Trophoblast cell (in vitro differentiated cells and primary cell): Measurements from ENCODE around the gene SLC22A5.

Experiments
- DNase-seq, 2 donors: peaks; one replicate each; pipeline ENCODE4 v3.0.0-alpha.2; 2016
- H2AFZ ChIP-seq: 2 replicates; pipeline ENCODE4 v1.6.1; 2013; ENCODE audit warnings: low read length, moderate library complexity, mild to moderate bottlenecking; ENCODE audit not compliant: insufficient read depth, poor library complexity
- H2AK5ac ChIP-seq: 2 replicates; pipeline ENCODE4 v1.6.1; 2013; ENCODE audit warnings: mild to moderate bottlenecking, low read length
- H2BK120ac ChIP-seq: 2 replicates; pipeline ENCODE4 v1.6.1; 2013; ENCODE audit warnings: low read length, mild to moderate bottlenecking, moderate library complexity; ENCODE audit not compliant: insufficient read depth, poor library complexity
- H2BK12ac ChIP-seq: 2 replicates; pipeline ENCODE4 v1.6.1; 2013; ENCODE audit warnings: mild to moderate bottlenecking, low read length, moderate library complexity
- H2BK5ac ChIP-seq: 2 replicates; pipeline ENCODE4 v1.6.1; 2013; ENCODE audit warnings: low read length, low read depth, moderate library complexity, mild to moderate bottlenecking; ENCODE audit not compliant: poor library complexity
- H3K14ac ChIP-seq: 2 replicates; pipeline ENCODE4 v1.6.1; 2013; ENCODE audit warnings: mild to moderate bottlenecking, low read length
- H3K18ac ChIP-seq: 2 replicates; pipeline ENCODE4 v1.6.1; 2013; ENCODE audit warnings: mild to moderate bottlenecking, low read length
- H3K23ac ChIP-seq: 2 replicates; pipeline ENCODE4 v1.6.1; 2013; ENCODE audit warnings: low read length
- H3K27ac ChIP-seq: 2 replicates; pipeline ENCODE4 v1.5.1; 2013; ENCODE audit warnings: low read depth, mild to moderate bottlenecking, inconsistent platforms, low read length, moderate library complexity
- H3K27me3 ChIP-seq: 2 replicates; pipeline ENCODE4 v1.6.1; 2013; ENCODE audit warnings: inconsistent platforms, mild to moderate bottlenecking, low read length, moderate library complexity; ENCODE audit not compliant: insufficient read depth
- H3K36me3 ChIP-seq, 2 experiments: 1 replicate in 1 of 2; 2 replicates in 1 of 2; pipeline ENCODE4 v1.6.1; 2013; ENCODE audit warnings: low read length in 2 of 2, mild to moderate bottlenecking in 2 of 2, moderate library complexity in 1 of 2; ENCODE audit not compliant: insufficient read depth in 2 of 2, control insufficient read depth in 1 of 2
- H3K4ac ChIP-seq: 2 replicates; pipeline ENCODE4 v1.6.1; 2013; ENCODE audit warnings: low read depth, mild to moderate bottlenecking, low read length, moderate library complexity
- H3K4me1 ChIP-seq, 2 experiments: 1 replicate in 1 of 2; 2 replicates in 1 of 2; pipeline ENCODE4 v1.6.1; 2013; ENCODE audit warnings: low read length in 2 of 2, mild to moderate bottlenecking in 2 of 2, moderate library complexity in 1 of 2; ENCODE audit not compliant: insufficient read depth in 2 of 2, control insufficient read depth in 1 of 2
- H3K4me2 ChIP-seq: 2 replicates; pipeline ENCODE4 v1.6.1; 2013; ENCODE audit warnings: inconsistent platforms, mild to moderate bottlenecking, low read length, moderate library complexity
- H3K4me3 ChIP-seq: 2 replicates; pipeline ENCODE4 v1.5.1; 2013; ENCODE audit warnings: mild to moderate bottlenecking, low read depth, low read length, inconsistent platforms
- H3K79me1 ChIP-seq: one replicate; pipeline ENCODE4 v1.6.1; 2013; ENCODE audit warnings: low read length
- H3K79me2 ChIP-seq: 2 replicates; pipeline ENCODE4 v1.6.1; 2013; ENCODE audit warnings: low read length, mild to moderate bottlenecking; ENCODE audit not compliant: control insufficient read depth, insufficient read depth, poor library complexity
- H3K9ac ChIP-seq: 2 replicates; pipeline ENCODE4 v1.6.1; 2013; ENCODE audit warnings: mild to moderate bottlenecking, low read length
- H3K9me3 ChIP-seq: 2 replicates; pipeline ENCODE4 v1.6.1; 2013; ENCODE audit warnings: low read depth, mild to moderate bottlenecking, control low read depth, inconsistent platforms, low read length; ENCODE audit not compliant: insufficient read depth
- H4K12ac ChIP-seq: 2 replicates; pipeline ENCODE4 v1.6.1; 2013; ENCODE audit warnings: low read depth, mild to moderate bottlenecking, low read length, moderate library complexity
- H4K8ac ChIP-seq: 2 replicates; pipeline ENCODE4 v1.6.1; 2013; ENCODE audit warnings: low read depth, mild to moderate bottlenecking, low read length, moderate library complexity
- H4K91ac ChIP-seq: one replicate; pipeline ENCODE4 v1.6.1; 2013; ENCODE audit warnings: low read depth, mild to moderate bottlenecking, low read length, moderate library complexity
- WGBS: extraction: QIAGEN DNeasy Blood & Tissue Kit; methylation state at CpG from one replicate; pipeline ENCODE4 v1.1.7; 2013; ENCODE audit warnings: missing lambda C conversion rate; ENCODE audit not compliant: insufficient read length, insufficient coverage; ENCODE audit errors: extremely low coverage; 5-methylcytosine and 5-hydroxymethylcytosine counted together

The SLC22A5 gene

DNA sequence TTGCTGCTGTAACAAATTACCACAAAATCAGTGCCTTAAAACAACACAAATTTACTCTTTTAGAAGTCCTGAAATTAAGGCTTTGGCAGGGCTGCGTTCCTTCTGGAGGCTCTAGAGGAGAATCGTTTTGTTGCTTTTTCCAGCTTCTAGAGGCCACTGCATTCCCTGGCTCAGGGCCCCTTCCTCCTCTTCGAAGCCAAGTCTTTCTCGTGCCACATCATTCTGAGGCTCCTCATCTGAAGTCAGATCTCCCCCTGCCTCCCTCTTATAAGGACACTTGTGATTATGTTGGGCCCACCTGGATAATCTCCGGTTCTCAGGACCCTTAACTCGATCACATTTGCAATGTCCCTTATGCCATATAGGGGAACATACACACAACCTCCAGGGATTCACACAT, 48.0 kb downstream of the SLC22A5 start:
- Histone ChIP-seq H3K14ac (no peak overlapping the region), H3K79me1 (no peaks in the 10 kb centered on the region), H2BK5ac (no peak overlapping the region), H3K9ac (no peak overlapping the region), H4K8ac (no peak overlapping the region), H3K4me2 (no peak overlapping the region), H3K4me3 (no peak overlapping the region), H3K18ac (no peak overlapping the region), H3K36me3 (no peaks in the 10 kb centered on the region), H3K23ac (no peak overlapping the region), H3K4ac (no peak overlapping the region), H2BK12ac (no peak overlapping the region), H2AK5ac (no peak overlapping the region), H4K91ac (no peak overlapping the region), H3K9me3 (peaks cover 2% of the 10 kb centered on the region), H3K27me3 (no peaks in the 10 kb centered on the region), H3K79me2 (no peaks in the 10 kb centered on the region), H2AFZ (no peak overlapping the region), H3K4me1 (peaks cover 0 to 3% of the 10 kb centered on the region in 2 experiments), H3K27ac (no peak overlapping the region), H4K12ac (no peak overlapping the region), H2BK120ac (no peak overlapping the region)
- DNase-seq: no peak
- whole genome bisulfite sequencing: no CpG with 5 or more reads among the region's 6 CpGs

DNA sequence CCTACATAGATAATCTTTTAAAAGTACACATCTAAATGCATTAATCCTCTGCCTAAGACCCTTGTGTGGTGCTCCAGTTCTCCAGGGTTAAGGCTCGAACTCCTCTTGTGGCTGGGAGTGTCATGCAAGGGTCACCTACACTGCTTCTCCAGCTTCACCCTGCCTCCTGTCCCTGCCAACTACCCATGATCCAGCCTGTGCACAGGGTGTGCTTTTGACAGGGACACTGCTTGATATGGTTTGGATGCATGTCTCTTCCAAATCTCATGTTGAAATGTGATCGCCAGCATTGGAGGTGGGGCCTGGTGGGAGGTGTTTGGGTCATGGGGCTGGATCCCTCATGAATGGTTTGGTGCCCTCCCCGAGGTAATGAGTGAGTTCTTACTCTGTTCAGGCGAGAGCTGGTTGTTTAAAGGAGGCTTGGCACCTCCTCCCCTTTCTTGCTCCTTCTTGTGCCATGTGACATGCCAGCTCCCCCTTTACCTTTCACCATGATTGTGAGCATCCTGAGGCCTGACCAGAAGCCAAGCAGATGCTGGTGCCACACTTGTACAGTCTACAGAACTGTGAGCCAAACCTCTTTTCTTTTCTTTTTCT, 48.5 kb downstream of the SLC22A5 start:
- Histone ChIP-seq H2BK12ac (no peak overlapping the region), H3K4me3 (no peak overlapping the region), H3K4me2 (no peak overlapping the region), H2AK5ac (no peak overlapping the region), H3K27me3 (no peaks in the 10 kb centered on the region), H3K4me1 (peaks cover 3 to 4% of the 10 kb centered on the region in 2 experiments), H2BK5ac (no peak overlapping the region), H3K18ac (no peak overlapping the region), H3K9ac (no peak overlapping the region), H4K91ac (no peak overlapping the region), H3K23ac (peak overlapping the region; percentile 29), H2BK120ac (no peak overlapping the region), H3K9me3 (peaks cover 2% of the 10 kb centered on the region), H3K79me2 (no peaks in the 10 kb centered on the region), H4K12ac (no peak overlapping the region), H2AFZ (no peak overlapping the region), H3K36me3 (no peaks in the 10 kb centered on the region), H3K14ac (no peak overlapping the region), H3K4ac (no peak overlapping the region), H4K8ac (no peak overlapping the region), H3K79me1 (no peaks in the 10 kb centered on the region), H3K27ac (no peak overlapping the region)
- WGBS: no CpG with 5 or more reads among the region's 4 CpGs
- no peak for DNase-seq

DNA sequence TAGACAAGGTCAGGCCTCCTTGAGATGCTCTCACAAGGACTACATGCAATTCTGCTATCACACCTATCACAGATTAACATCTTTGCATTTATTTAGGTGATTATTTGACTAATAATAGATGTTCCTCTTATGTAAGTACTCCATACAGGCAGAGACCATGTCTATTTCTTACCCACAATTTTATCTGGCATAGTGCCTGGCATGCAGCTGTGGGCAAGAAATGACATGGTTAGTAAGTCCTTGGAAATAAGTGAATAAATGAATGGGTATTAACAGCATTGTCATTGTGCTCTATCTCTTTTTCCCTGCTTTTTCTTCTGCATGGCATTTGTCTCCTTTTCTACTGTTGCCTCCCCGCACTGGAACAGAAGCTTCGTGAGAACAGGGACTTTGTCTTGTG, 49.4 kb downstream of the SLC22A5 start:
- H4K12ac ChIP-seq: no peak overlapping the region
- no peak overlapping the region for H2AFZ ChIP-seq
- no peak overlapping the region for H3K4me2 ChIP-seq
- no peak overlapping the region for H2BK120ac ChIP-seq
- H4K91ac ChIP-seq: no peak overlapping the region
- H3K18ac ChIP-seq: no peak overlapping the region
- no peaks in the 10 kb centered on the region for H3K79me2 ChIP-seq
- peaks cover 2% of the 10 kb centered on the region for H3K9me3 ChIP-seq
- no peak overlapping the region for H4K8ac ChIP-seq
- no peak overlapping the region for H3K4me3 ChIP-seq
- no peaks in the 10 kb centered on the region for H3K79me1 ChIP-seq
- no peak overlapping the region for H3K4ac ChIP-seq
- H3K27ac ChIP-seq: no peak overlapping the region
- no CpG with 5 or more reads among the region's 2 CpGs for WGBS
- H3K27me3 ChIP-seq: no peaks in the 10 kb centered on the region
- H3K36me3 ChIP-seq: no peaks in the 10 kb centered on the region
- peaks cover 3 to 9% of the 10 kb centered on the region in 2 experiments for H3K4me1 ChIP-seq
- H3K23ac ChIP-seq: no peak overlapping the region
- no peak overlapping the region for H3K9ac ChIP-seq
- H2BK5ac ChIP-seq: no peak overlapping the region
- no peak overlapping the region for H3K14ac ChIP-seq
- H2AK5ac ChIP-seq: no peak overlapping the region
- DNase-seq: no peak
- H2BK12ac ChIP-seq: no peak overlapping the region

DNA sequence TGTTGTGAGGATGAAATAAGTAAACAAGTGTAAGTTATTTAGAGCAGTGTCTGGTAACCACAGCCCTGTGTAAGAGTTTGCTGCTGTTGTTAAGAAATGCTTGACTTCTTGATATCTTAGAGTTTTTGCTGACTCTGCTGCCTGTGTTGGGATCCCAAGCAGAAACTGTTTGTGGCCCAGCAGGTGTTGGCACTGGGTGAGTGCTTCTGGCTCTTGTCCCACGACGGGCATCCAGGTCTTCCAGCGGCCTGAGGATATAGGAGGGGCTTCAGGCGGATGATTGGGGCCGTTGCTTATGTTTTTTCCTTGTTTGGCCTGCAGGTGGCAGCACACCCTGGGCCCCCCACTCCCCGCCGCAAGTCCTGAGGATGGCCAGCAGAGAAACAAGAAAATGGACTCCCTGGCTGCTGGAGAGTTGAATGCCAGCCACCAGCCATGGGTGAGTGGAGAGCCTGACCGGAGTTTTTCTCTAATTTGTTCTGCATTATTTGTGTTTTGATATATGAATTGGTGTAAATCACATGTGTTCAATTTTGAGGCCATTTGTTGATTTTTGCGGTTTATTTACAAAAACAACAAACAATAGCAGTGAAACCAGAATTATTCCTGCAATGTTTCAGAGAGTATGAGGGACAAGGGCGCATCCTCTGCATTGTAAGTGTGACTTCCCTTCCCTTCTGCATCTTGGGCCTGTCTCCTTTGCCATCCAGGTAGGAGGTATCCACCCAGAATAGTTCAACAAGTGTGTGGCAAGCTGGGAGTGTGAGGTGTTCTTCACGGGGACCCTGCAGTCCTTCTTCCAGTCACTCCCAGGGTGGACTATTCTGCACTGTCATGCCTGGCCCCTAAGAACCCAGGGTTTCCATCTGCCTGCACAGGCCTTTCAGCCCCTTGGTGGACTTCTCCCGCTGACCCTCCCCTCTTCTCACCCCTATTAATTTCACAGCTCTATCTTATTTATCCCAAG, 50.3 kb downstream of the SLC22A5 start:
- Histone ChIP-seq H3K79me2 (no peaks in the 10 kb centered on the region), H2BK120ac (no peak overlapping the region), H3K4me2 (no peak overlapping the region), H3K4me3 (no peak overlapping the region), H3K4ac (no peak overlapping the region), H2AFZ (no peak overlapping the region), H2BK5ac (no peak overlapping the region), H3K14ac (no peak overlapping the region), H3K9ac (no peak overlapping the region), H4K8ac (no peak overlapping the region), H3K27me3 (no peaks in the 10 kb centered on the region), H3K27ac (no peak overlapping the region), H4K91ac (peak overlapping the region; percentile 49), H4K12ac (no peak overlapping the region), H3K79me1 (no peaks in the 10 kb centered on the region), H3K18ac (no peak overlapping the region), H2AK5ac (peak overlapping the region; percentile 24), H3K23ac (no peak overlapping the region), H3K4me1 (peaks cover 3 to 9% of the 10 kb centered on the region in 2 experiments), H2BK12ac (peak overlapping the region; percentile 31), H3K9me3 (peaks cover 2% of the 10 kb centered on the region), H3K36me3 (no peaks in the 10 kb centered on the region)
- peak; percentile 62 to 77 for DNase-seq
- no CpG with 5 or more reads among the region's 12 CpGs for WGBS
